ENCODE results near the gene ZNF286A. TPM values are rescaled to one million over a fixed set of nuclear protein-coding genes. Genes with fewer than 3 reads are reported as not detected.
"Not testable (repeated sequence)": the region's sequence is repeated elsewhere in the genome, so short reads cannot be mapped to it uniquely, and the experiment has no call there.

Gene ZNF286A
- 10 to 100 TPM; 10.0 to 23.5 (median 14.7) TPM for total RNA-seq

DNA sequence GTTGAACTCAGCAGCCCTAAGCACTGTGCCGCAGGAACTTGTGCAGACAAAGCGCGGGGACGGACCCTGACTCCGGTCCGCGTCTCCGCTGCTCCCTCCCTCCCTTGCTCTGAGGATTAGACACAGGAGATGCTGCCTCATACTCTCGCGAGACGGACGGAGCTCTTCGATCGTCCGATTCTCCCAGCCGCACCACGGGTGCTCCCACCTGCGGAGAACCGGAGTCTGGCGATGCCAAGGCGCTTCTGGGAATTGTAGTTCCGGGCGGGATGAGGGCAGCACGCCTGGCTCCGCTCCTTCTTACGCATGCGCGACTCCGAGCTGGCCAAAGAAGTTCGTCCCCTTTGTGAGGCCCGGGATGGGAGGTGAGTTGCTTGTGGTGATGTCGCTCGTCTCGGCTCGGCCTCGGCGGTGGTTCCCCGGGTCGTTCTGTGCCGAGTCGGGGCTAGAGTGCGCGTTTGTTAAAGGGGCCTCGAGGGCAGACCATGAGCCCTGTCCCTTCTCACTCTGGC is at the start of gene ZNF286A:
ZNF286A (plus strand) TSS at position 340 of the 512 bp plus-strand sequence. CDS start 578 bp downstream, outside the sequence.
- H3K9me3 ChIP-seq, H3K36me3 ChIP-seq, H3K4me1 ChIP-seq, H3K27me3 ChIP-seq: not testable (repeated sequence)
- Histone ChIP-seq H3K27ac (peak within 1 kb of the TSS in 2 of 4 donors; percentile 73), H3K4me3 (peak within 1 kb of the TSS; percentile 31 to 63 (median 58))
- peak; percentile 99 to 100 for ATAC-seq (ENCODE audit: low FRiP score in 2 of 2)
- peak; percentile 95 to 100 for DNase-seq
- WGBS, 2 donors, result 0 to 1% methylated on average over 3 to 44 of the region's 44 CpGs
- TF ChIP-seq POLR2AphosphoS5 (IDR thresholded peaks at IDR 0.05) (peak; percentile 74 to 90), POLR2A (IDR thresholded peaks at IDR 0.05) (peak in 2 of 4 donors; percentile 41 to 67)

DNA sequence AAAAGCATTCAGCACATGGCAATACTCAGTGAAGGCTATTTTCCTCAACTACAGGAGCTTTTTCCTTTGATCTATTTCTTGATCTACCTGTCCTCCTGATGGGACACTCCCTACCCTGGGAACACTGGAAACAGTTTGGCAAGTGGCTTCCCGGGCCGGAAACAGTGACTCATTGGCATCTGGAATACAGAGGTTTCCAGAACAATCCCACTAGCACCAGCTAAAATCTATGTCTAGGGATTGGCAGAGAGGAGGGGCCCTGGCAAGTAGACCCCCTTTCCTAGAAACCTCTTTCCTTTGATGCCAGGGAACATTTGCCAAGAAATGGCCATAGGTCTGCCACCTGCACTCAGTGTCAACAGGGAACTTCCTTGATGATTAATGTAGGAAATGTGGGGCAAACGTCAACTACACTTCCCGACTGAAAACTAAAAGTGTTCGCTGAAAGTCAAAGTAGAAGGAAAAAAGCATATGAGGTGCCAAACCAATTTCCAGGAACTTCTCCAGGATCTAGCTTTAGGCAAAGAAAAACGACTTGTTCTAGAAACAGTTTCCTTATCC is 49.6 kb upstream of the ZNF286A start:
- no peaks in the 10 kb centered on the region for H3K9me3 ChIP-seq
- TF ChIP-seq, protein P1, sequence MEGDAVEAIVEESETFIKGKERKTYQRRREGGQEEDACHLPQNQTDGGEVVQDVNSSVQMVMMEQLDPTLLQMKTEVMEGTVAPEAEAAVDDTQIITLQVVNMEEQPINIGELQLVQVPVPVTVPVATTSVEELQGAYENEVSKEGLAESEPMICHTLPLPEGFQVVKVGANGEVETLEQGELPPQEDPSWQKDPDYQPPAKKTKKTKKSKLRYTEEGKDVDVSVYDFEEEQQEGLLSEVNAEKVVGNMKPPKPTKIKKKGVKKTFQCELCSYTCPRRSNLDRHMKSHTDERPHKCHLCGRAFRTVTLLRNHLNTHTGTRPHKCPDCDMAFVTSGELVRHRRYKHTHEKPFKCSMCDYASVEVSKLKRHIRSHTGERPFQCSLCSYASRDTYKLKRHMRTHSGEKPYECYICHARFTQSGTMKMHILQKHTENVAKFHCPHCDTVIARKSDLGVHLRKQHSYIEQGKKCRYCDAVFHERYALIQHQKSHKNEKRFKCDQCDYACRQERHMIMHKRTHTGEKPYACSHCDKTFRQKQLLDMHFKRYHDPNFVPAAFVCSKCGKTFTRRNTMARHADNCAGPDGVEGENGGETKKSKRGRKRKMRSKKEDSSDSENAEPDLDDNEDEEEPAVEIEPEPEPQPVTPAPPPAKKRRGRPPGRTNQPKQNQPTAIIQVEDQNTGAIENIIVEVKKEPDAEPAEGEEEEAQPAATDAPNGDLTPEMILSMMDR (IDR thresholded peaks at IDR 0.05), result no peak
- TF ChIP-seq POLR2A (IDR thresholded peaks at IDR 0.05) (no peak), POLR2AphosphoS5 (IDR thresholded peaks at IDR 0.05) (peak; percentile 50 to 65), EP300 (IDR thresholded peaks at IDR 0.05) (peak in 3 of 4 donors; percentile 23 to 81 (median 71))
- no peaks in the 10 kb centered on the region for H3K27me3 ChIP-seq
- ATAC-seq (ENCODE audit: low FRiP score in 2 of 2), result no peak
- peak overlapping the region; percentile 75 to 84 (median 80) for H3K27ac ChIP-seq
- DNase-seq, result peak in 1 of 2 donors; percentile 72
- H3K36me3 ChIP-seq, result no peaks in the 10 kb centered on the region
- H3K4me1 ChIP-seq, result peaks cover 16 to 39% (median 33%) of the 10 kb centered on the region in 4 donors
- peak overlapping the region in 3 of 4 donors; percentile 46 to 67 (median 59) for H3K4me3 ChIP-seq
- 8 to 11% methylated on average over 6 of the region's 6 CpGs for WGBS, 2 donors

DNA sequence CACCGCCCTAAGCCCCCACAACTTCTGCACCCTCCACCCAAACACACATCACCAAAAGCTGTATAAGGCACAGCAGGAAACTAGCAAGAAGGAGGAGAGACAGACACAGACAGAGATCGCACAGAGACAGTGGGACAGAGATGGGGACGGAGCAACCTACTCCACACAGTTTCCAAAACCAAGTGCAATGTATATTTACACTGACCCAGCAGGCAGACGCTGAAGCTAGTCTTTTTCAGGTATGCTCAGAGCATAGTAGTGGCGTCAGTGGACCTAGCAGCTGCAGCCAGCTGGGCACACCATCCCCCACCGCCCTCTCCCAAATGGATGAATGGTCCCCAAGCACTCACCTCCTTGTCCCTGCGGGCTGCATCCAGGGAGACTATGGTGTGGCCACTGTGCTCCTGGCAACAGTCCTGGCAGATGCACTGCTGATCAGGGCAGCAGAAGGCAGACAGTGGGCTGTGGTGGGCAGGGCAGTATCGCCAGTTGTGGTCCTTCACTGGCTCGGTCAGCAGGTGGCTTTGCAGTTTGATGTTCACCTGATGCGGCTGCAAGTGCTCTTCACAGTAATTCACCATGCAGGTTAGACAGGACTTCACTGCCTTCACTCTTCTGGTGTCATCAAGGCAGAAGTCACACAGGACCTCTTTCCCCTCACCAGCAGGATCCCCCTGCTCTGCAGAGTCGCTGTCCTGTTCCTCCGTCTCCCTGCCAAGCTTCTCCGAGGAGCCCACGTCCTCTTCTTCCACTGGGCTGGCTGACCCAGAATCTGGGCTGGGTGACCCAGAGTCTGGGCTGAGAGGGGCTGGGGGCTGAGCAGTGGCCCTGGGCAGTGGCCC is 48.6 kb upstream of the ZNF286A start:
- Histone ChIP-seq H3K36me3 (no peaks in the 10 kb centered on the region), H3K4me3 (peak overlapping the region; percentile 4 to 67 (median 52)), H3K9me3 (no peaks in the 10 kb centered on the region), H3K27me3 (no peaks in the 10 kb centered on the region), H3K4me1 (peaks cover 8 to 33% (median 26%) of the 10 kb centered on the region in 4 donors), H3K27ac (peak overlapping the region; percentile 75 to 84 (median 80))
- TF ChIP-seq POLR2A (IDR thresholded peaks at IDR 0.05) (peak in 1 of 4 donors; percentile 36), POLR2AphosphoS5 (IDR thresholded peaks at IDR 0.05) (no peak)
- TF ChIP-seq, protein P1 (IDR thresholded peaks at IDR 0.05), result peak in 2 of 6 experiments; percentile 6 to 22
- no peak for DNase-seq
- WGBS, 2 donors, result 29 to 34% methylated on average over 9 to 14 of the region's 14 CpGs
- peak in 1 of 2 donors; percentile 21 for ATAC-seq (ENCODE audit: low FRiP score in 2 of 2)

DNA sequence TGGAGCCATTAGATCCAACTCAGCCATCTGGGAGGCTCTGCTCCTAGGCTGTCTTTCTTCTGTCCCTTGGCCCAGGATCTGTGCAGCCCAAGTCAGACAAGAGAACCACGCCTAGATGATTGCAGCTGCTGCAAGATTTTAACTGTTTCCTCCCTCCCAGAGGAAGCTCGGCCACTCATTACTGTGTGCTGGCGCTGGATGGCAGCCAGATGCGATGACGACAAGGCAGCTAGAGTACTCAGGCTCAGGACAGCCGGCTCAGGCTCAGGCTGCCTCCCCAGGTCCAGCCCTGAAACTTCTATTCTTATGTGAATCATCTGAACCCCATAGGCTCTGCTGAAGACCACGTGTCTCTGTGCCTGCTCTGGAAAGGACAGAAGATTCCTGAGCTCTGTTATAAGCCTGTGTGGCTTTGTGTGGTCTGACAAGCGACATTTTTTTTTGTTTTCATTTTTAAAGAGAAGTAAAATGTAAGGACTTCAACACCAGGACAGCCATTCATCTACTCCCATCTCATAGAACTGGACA is 47.9 kb upstream of the ZNF286A start:
- Histone ChIP-seq H3K36me3 (no peaks in the 10 kb centered on the region), H3K4me1 (peaks cover 8 to 33% (median 26%) of the 10 kb centered on the region in 4 donors), H3K27ac (peak overlapping the region; percentile 70 to 84 (median 80)), H3K27me3 (no peaks in the 10 kb centered on the region), H3K4me3 (peak overlapping the region; percentile 4 to 67 (median 52)), H3K9me3 (no peaks in the 10 kb centered on the region)
- DNase-seq, result peak; percentile 53 to 98
- ATAC-seq (ENCODE audit: low FRiP score in 2 of 2), result peak; percentile 95 to 96
- TF ChIP-seq EP300 (IDR thresholded peaks at IDR 0.05), result peak in 2 of 4 donors; percentile 22 to 74
- TF ChIP-seq POLR2AphosphoS5 (IDR thresholded peaks at IDR 0.05), result peak; percentile 86 to 90
- TF ChIP-seq, protein P1 (IDR thresholded peaks at IDR 0.05), result no peak
- TF ChIP-seq POLR2A (IDR thresholded peaks at IDR 0.05), result peak in 1 of 4 donors; percentile 69
- WGBS, 2 donors, result 0 to 3% methylated on average over 3 to 8 of the region's 8 CpGs

DNA sequence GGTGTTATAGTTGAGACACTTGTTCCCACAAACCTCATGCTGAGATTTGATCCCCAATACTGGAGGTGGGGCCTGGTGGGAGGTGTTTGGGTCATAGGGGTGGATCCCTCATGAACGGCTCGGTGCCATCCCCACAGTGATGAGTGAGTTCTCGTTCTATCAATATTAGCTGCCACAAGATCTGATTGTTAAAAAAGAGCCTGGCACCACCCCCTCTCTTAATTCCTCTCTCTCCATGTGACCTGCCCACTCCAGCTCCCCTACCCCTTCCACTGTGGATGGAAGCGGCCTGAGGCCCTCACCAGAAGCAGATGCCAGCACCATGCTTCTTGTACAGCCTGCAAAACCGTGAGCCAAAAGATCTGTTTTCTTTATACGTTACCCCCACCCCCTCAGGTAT is 46.6 kb upstream of the ZNF286A start:
- Histone ChIP-seq H3K27me3 (no peaks in the 10 kb centered on the region), H3K27ac (no peak overlapping the region), H3K4me1 (peaks cover 8 to 33% (median 26%) of the 10 kb centered on the region in 4 donors), H3K4me3 (no peak overlapping the region), H3K36me3 (no peaks in the 10 kb centered on the region), H3K9me3 (no peaks in the 10 kb centered on the region)
- 81 to 90% methylated on average over 6 of the region's 6 CpGs for WGBS, 2 donors
- TF ChIP-seq, protein P1 (IDR thresholded peaks at IDR 0.05), result no peak
- TF ChIP-seq POLR2A (IDR thresholded peaks at IDR 0.05) (no peak), POLR2AphosphoS5 (IDR thresholded peaks at IDR 0.05) (no peak), EP300 (IDR thresholded peaks at IDR 0.05) (no peak)
- DNase-seq, result no peak
- ATAC-seq (ENCODE audit: low FRiP score in 2 of 2), result no peak

DNA sequence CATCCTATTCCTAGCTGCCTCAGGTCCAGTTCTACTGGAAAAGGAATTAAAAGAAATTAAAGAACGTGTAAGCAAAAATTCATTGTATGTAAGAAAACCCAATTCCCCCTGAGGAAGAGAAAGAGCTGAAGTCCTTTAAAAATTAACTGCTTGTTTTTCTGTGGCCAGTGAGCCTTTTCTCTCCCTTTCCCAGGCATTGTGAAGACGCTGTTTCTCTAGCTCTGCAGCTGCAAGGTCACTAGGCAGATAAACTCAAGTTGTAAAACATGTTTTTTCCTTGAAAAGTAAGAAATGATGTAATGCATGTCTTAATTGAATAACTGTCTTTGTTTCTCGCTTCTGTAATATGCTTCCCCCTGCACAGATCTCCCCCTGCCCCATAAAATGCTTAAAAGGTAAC is 45.2 kb upstream of the ZNF286A start:
- not testable (repeated sequence) for H3K36me3 ChIP-seq; ATAC-seq (ENCODE audit: low FRiP score in 2 of 2); DNase-seq; H3K27ac ChIP-seq; H3K9me3 ChIP-seq; H3K27me3 ChIP-seq; H3K4me3 ChIP-seq
- H3K4me1 ChIP-seq, result peaks cover 8 to 30% (median 24%) of the 10 kb centered on the region in 4 donors
- 81 to 86% methylated on average over 3 of the region's 3 CpGs for WGBS, 2 donors

All from upper lobe of left lung (tissue), 6 donors.